ENCODE results near the gene OSBP2.

The OSBP2 gene

GRCh38 chr22:30830907-30831306 is 136.2 kb downstream of the OSBP2 start:
- no peak for DNase-seq (ENCODE audit: low read depth in 3 of 3, low spot score in 1 of 3)

GRCh38 chr22:30832407-30832987 is 137.8 kb downstream of the OSBP2 start:
- DNase-seq (ENCODE audit: low read depth in 3 of 3, low spot score in 1 of 3): no peak

DNA sequence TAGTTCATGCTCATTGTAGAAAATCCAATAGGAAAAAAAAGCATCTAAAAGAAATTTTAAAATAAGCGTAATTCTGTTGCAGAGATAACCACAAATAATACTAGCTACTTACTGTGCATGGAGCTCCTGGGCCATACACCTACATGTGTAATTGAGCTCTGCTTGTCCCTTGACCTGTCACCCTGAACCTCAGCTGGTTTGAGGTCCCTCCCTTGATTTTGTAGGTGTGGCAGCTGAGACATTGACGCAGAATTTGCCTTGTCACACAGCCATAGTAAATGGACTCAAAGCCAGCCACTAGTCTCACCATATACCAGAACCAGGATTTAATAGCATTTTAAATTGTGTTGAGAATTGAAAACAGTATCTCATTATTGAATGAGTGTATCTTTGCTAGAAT is 138.6 kb downstream of the OSBP2 start:
- DNase-seq (ENCODE audit: low read depth in 3 of 3, low spot score in 1 of 3): no peak

GRCh38 chr22:30837531-30837930 is 142.9 kb downstream of the OSBP2 start:
- no peak for DNase-seq (ENCODE audit: low read depth in 3 of 3, low spot score in 1 of 3)

GRCh38 chr22:30838111-30838510 is 143.4 kb downstream of the OSBP2 start:
- no peak for DNase-seq (ENCODE audit: low read depth in 3 of 3, low spot score in 1 of 3)

- DNase-seq (ENCODE audit: low read depth in 3 of 3, low spot score in 1 of 3): no peak
These were observed 146.6 kb downstream of the OSBP2 start for GRCh38 chr22:30841273-30841672.

GRCh38 chr22:30843245-30843644 is 148.6 kb downstream of the OSBP2 start:
- DNase-seq (ENCODE audit: low read depth in 3 of 3, low spot score in 1 of 3): no peak

DNA sequence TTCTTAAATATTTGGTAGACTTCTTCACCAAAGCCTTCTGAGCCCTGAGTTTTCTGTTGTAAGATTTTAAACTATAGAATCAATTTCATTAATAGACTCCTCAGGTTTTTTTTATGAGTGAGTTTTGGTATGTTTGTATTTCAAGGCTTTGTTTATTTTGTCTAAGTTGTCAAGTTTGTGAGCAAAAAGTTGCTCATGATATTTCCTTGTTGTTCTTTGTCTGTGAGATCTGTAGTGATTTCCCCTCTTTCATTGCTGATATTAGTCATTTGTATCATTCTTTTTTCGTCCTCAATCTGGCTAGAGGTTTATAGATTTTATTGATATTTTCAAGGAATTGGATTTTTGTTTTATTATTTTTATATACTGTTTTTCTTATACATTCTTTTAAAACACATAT is 152.9 kb downstream of the OSBP2 start:
- DNase-seq (ENCODE audit: low read depth in 3 of 3, low spot score in 1 of 3): no peak

- DNase-seq (ENCODE audit: low read depth in 3 of 3, low spot score in 1 of 3): no peak
These were observed 160.6 kb downstream of the OSBP2 start for GRCh38 chr22:30855266-30855665.

DNA sequence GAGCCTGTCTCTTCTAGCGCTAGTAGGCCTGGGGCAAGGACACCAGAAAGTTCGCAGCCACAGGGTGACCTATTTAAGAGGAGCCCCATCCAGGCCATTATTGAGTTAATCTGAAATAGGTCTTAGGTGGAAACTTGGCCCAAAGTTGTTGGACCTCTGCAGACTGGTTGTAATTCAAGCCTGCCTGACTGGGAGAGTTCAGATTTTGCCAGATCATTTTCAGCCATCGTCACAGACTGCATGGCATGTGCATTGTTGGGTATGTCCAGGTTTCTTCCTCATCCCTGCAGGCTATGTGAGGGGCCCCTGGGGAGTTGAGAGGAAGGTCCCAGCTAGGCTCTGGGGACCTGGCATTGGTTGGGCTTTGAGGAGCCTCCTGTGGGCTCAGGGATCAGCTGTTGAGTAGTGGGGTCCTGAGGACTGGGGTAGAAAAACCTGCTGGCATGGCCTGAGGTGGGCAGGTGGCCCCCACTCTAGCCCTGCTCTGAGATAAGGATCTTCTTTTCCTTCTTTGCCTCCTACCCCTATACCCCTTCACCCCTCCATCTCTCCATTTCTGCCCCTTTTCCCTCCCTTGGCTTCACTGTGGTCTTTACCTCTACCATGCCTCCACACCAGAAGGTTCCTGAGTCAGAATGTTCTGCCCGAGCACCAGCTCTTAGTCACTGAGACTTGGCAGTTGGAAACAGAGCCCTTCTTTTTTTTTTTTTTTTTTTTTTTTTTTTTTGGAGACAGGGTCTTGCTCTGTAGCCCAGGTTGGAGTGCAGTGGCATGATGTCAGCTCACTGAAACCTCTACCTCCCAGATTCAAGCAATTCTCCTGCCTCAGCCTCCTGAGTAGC is 161.2 kb downstream of the OSBP2 start:
- DNase-seq (ENCODE audit: low read depth in 3 of 3, low spot score in 1 of 3): no peak

DNA sequence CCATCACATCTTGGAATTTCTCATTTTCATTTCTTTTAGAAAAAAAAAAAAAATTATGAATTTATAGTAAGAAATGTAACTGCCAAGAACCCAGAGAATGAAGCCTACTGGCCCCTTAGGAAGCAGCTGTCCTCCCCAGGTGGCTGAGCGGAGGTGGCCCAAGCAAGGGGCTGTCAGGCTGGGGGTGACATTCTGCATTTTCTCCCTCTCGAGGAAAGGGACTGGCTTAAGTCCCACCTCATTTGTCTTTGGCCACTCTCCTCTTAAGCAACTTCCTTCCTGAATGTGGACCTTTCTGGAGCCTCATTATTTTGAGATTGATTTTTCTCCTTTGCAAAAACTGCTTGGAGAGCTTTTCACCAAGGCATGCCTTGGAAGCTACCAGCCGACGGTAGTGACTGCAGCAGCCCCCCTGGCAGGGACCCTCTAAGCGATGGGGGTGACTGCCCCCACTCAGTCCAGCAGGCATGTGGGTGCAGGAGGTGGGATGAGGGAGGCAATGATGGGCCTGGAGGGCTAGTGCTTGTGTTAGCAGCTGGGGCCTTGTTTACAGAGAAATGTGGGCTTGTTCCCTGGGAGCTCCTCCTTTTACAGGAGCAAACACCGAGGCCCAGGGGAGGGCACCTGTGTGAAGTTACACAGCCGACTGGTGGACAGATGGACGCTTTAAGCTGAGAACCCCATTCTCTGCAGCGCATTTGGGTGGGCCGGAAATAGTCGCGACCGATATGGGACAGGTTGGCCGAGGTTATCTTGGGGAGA is 162.2 kb downstream of the OSBP2 start:
- DNase-seq (ENCODE audit: low read depth in 3 of 3, low spot score in 1 of 3): no peak

- DNase-seq (ENCODE audit: low read depth in 3 of 3, low spot score in 1 of 3): no peak
These were observed 163.1 kb downstream of the OSBP2 start for GRCh38 chr22:30857791-30858190.

GRCh38 chr22:30858976-30859713 is 164.5 kb downstream of the OSBP2 start:
- DNase-seq (ENCODE audit: low read depth in 3 of 3, low spot score in 1 of 3): no peak

- no peak for DNase-seq (ENCODE audit: low read depth in 3 of 3, low spot score in 1 of 3)
These were observed 165.0 kb downstream of the OSBP2 start for GRCh38 chr22:30859714-30860095.

GRCh38 chr22:30860176-30861105 is 165.8 kb downstream of the OSBP2 start:
- no peak for DNase-seq (ENCODE audit: low read depth in 3 of 3, low spot score in 1 of 3)

GRCh38 chr22:30861131-30861530 is 166.5 kb downstream of the OSBP2 start:
- no peak for DNase-seq (ENCODE audit: low read depth in 3 of 3, low spot score in 1 of 3)

DNA sequence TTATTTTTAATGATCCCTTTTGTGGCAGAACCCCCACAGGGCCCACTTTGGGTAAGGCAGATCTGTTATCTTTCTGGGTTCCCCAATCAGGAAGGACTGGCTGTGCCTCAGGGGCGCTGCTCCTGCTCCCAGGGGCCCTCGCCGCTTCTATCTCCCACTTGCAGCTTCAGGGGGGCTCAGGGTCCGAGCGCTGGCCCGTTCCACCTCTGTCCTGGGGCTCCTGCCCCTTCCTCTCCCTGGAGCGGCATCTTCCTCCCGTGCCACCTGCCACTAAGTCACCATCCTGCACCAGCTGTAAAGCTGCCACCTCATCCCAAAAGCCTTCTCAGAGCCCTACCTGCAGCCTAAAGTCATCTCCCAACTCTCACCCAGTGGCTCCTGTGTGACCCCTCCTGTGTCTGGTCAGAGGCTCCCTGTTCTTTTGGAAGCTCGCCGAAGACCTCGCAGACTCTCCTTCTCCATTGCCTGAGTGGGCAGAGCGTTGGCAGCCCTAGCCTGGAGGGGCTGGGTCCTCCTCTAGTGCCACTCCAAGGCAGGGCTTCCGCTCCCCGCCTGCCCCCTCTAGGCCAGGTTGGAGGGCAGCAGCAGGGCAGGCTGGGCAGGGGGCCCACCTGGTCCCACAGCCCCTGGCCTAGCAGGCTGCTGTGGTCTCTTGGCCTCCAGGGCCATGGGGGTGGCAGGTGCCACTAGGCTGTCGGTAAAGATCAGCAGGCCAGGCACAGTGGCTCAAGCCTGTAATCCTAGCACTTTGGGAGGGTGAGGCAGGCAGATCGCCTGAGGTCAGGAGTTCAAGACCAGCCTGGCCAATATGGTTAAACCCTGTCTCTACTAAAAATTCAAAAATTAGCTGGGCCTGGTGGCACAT is 167.2 kb downstream of the OSBP2 start:
- DNase-seq (ENCODE audit: low read depth in 3 of 3, low spot score in 1 of 3): no peak

DNA sequence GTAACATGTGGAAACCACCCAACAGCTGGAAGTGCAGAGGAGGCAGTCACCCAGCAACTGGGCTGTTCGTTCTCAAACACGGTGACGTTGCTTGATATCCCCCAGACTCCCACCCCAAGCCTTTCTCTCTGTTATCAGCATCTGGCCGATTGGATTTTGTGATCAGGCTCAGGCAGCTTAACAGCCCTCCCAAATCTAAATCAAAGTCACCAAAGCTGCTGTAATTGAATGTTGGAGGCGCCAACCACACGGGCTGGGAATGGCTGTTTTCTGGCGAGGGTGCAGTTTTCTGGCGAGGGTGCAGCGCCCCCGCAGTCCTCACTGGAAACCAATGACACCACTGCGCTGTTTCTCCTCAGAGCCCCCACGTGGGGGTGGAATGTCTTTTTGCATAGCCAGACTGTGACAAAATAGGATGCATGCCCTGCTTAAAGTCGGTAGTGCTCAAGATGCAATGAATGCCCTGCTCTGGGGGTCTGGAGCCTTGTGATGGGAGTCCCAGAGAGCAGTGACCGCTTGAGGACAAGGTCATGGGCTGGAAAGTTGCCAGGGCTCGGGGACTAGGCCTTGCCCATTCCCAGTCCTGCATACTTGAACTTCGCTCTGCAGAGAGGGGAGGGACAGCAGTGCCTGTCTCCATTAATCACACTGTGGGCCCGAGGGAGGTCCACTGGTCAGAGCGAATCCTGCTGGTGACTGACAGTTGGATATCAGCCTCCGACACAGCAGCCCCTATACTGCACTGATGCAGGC is 168.6 kb downstream of the OSBP2 start:
- DNase-seq (ENCODE audit: low read depth in 3 of 3, low spot score in 1 of 3): no peak

Measured in stimulated activated CD4-positive, alpha-beta T cell treated with anti-CD3 and anti-CD28 coated beads, TNF-alpha, amount 100 ng/mL, for 1 hour (primary cell).